GM12875 (cell line): ENCODE measurements around the gene LGR4.

Experiments used
- H3K4me3 ChIP-seq: one replicate; pipeline ENCODE4 v1.5.1; 2011; ENCODE audit warnings: low read depth, low read length, control low read depth
- CTCF ChIP-seq: IDR thresholded peaks from 2 replicates; pipeline ENCODE4 v1.5.1; 2011; ENCODE audit warnings: low read depth, mild to moderate bottlenecking, control low read depth, inconsistent platforms, low read length, moderate library complexity, borderline replicate concordance; ENCODE audit not compliant: insufficient read depth

Gene LGR4

GRCh38 chr11:27418356-27418755 is 54.2 kb downstream of the LGR4 start:
- no peak overlapping the region for H3K4me3 ChIP-seq
- no peak for TF ChIP-seq CTCF

- H3K4me3 ChIP-seq = no peak overlapping the region
- no peak for TF ChIP-seq CTCF
These were observed 55.9 kb downstream of the LGR4 start for GRCh38 chr11:27416568-27417176.

- TF ChIP-seq CTCF = no peak
- no peak overlapping the region for H3K4me3 ChIP-seq
These were observed 57.9 kb downstream of the LGR4 start for GRCh38 chr11:27414644-27415043.

- TF ChIP-seq CTCF = no peak
- no peak overlapping the region for H3K4me3 ChIP-seq
These were observed 59.4 kb downstream of the LGR4 start for GRCh38 chr11:27413218-27413617.

GRCh38 chr11:27412192-27412691 is 60.3 kb downstream of the LGR4 start:
- H3K4me3 ChIP-seq = no peak overlapping the region

GRCh38 chr11:27411328-27411727 is 61.3 kb downstream of the LGR4 start:
- no peak for TF ChIP-seq CTCF

More at GRCh38 chr11:27412192-27412691, 60.3 kb downstream of the LGR4 start:
- no peak for TF ChIP-seq CTCF

GRCh38 chr11:27410272-27410671 is 62.3 kb downstream of the LGR4 start:
- no peak overlapping the region for H3K4me3 ChIP-seq
- TF ChIP-seq CTCF = no peak

More at GRCh38 chr11:27411328-27411727, 61.3 kb downstream of the LGR4 start:
- no peak overlapping the region for H3K4me3 ChIP-seq
